Right kidney (tissue), 1 donor: ENCODE data around the gene KRT13.

ENCODE experiments used
- DNase-seq: peaks from one replicate; pipeline ENCODE4 v3.0.0-alpha.2; 2016

The KRT13 gene

GRCh38 chr17:41494524-41494923 is 10.9 kb downstream of the KRT13 start:
- DNase-seq = no peak

GRCh38 chr17:41492771-41493170 is 12.6 kb downstream of the KRT13 start:
- DNase-seq = no peak

DNA sequence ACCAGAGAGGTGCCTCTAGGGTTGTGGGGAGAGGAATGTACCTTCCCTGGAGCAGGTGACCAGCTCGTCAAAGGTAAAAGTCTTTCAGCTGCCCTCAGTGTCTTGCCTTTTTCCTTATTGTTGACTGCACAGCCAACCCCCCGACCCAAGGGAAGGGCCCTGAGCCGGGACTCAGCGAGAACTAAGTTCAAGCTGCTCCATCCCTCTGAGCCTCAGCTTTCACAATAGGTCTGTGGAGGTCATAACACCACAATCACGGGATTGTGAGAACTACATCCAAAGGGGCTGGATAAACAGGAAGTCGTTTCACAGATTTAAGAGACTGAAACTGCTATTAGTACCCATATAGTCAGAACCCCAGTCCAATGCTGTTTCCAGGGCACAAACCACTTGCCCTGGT is 13.1 kb downstream of the KRT13 start:
- no peak for DNase-seq

- DNase-seq = no peak
Observed at GRCh38 chr17:41491476-41491875, 13.9 kb downstream of the KRT13 start.

DNA sequence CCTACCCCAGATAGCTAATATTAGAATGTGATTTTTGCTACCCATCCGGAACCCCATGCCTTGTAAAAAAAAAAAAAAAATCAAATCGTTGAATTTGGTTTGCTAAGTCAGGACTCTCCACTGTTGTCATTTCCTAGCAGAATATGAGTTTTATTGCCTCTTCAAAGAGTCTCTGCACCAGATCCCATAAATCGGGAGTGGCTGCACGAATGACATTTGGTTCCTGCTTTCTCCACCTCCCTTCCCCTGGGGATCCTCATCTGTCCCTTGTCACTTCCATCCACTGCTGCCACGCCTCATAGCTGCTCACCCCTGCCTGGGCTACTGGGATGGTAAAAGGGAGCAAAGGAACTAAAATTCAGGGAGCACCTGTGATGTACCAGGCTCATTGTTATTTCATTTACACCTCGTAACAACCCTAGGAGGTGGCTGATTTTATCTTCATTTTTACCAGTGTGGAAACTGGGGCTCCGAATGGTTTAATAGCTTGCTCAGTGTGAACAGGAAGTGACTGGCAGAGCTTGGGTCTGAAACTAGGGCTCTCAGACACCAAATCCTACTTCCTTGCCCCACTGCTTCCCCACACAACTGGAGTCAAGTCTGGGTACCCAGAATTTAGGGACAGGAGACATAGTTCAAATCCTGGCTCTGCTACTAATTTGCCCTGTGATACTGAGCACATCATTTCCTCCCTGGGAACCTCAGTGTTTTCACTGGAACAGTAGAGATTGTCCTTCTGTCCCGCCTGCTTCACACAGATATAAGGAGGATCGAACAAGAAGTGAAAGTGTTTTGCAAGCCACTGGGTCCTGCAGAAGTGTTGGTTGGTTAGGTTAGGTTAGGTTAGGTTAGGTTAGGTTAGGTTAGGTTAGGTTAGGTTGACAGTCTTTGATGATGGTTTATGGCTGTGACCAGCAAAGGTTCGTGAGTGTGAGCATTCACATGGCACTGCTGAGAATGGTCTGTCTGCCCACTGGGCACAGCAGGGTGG is 15.1 kb downstream of the KRT13 start:
- DNase-seq = no peak

GRCh38 chr17:41489531-41489930 is 15.9 kb downstream of the KRT13 start, which contains the start of gene KRT36:
KRT36 (minus strand) TSS chr17:41489910; CDS start chr17:41489864, 46 bp downstream.
- DNase-seq = no peak

- DNase-seq = no peak
Observed at GRCh38 chr17:41486809-41487530, 18.4 kb downstream of the KRT13 start.

DNA sequence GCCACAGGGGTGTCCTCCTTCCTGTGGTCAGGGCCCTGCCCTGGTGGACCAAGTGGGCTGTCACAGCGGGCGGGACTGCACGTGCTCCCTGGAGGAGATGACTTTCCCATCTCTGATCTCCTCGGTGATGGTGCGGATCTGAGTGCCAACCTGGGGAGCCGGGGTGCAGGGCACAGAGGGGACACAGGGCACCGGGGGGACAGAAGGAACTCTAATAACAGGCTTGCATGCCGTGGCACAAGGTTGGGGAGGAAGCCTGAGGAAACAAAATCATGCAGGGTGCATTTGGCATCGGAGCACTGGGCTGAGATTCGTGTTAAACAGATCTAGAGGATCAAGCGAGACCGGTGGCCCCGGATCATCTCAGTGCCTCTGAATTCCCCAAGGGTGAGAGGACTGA is 19.1 kb downstream of the KRT13 start:
- no peak for DNase-seq

GRCh38 chr17:41484920-41485904 is 20.2 kb downstream of the KRT13 start:
- no peak for DNase-seq

DNA sequence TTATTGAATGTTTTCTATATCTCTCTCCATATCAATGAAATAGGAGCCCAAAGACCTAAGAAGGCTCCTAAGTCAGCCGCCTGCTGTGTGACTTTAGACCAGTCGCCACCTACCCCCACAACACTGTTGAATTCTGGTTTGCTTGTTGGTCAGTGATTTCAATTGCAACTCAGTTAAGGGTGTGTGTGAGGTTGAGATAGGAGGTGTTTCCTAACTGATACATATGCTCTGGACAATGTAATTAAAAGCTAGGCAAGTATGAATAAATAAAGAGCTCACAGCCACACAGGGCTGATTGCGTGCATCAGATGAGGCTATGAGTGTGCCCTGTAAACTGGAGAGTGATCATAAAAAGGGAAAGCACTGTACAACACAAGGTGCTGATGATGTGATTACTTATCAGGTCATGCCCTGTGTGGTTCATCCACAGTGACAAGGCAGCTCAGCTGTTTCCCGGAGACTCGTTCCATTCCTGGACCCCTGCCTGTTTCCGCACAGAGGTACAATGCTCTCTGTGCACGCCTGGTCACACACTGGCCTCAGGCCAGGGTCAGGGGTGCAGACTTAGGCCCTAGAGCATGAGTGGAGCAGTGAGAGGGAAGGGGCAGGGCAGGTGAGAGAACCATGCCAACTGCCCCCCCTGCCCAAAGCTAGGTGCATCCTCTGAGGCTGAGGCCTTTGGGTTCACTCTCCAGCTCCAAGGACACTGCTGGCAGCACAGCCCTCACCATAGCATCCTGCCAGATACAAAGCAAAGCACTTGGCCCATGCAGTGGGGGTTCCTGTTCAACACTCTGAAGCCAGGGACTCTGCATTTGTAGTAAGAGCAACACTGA is 21.2 kb downstream of the KRT13 start:
- no peak for DNase-seq

DNA sequence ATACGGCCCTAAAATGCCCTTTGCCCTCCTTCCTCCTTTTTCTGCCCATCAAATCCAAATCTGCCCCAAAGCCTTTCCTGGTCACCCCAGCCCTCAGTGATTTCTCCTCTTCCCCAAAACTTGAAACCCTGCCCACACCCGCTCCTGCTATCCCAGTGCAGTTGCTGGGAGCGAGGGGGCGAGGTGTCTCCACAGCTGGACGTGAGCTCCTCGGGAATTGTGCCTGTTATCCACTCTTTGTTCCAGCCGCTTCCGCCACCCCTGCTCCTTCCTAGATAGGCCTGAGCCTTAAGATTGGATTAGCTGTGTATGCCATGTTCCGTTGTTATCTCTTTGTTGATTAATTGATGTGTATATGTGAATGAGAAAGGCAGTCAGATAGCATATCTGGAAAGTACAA is 21.9 kb downstream of the KRT13 start:
- no peak for DNase-seq

DNA sequence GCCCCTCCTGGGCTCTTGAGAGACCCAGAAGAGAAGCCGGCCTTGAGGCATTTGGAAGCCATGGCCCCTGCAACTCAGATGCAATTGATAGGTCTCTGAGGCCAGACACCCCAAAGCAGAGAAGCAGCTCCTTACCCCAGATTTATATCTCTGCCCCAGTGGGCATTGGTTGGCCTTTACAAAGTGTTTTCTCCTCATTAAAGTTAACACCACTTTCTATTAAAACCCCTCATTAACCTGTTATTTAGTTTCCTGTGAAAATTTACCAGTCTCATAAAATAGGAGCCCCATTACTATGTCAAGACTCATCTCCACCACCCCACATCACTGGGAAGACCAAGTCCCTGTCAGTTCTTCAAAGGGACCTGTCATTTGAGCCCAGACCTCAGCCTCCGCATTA is 24.4 kb downstream of the KRT13 start, which contains the start of gene KRT35:
TSS of gene KRT35 (minus strand) at position 116 of the 400 bp plus-strand sequence. CDS start at position 62, 54 bp downstream.
- DNase-seq = no peak

DNA sequence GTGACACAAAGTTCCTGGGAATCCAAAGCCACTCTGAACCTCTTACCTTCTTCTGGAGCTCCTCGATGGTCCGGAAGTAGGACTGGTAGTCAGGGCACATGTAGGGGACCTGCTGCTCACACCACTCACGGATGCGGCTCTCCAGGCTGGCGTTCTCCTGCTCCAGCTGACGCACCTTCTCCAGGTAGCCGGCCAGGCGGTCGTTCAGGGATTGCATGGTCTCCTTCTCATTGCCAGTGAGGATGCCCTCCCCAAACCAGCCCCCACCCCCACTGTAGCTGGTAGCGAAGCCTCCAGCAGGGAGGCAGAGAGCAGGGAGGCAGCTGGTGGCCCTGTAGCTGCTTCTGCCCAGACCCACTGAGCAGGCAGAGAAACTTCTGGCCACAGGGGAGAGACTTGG is 24.8 kb downstream of the KRT13 start:
- DNase-seq = no peak

DNA sequence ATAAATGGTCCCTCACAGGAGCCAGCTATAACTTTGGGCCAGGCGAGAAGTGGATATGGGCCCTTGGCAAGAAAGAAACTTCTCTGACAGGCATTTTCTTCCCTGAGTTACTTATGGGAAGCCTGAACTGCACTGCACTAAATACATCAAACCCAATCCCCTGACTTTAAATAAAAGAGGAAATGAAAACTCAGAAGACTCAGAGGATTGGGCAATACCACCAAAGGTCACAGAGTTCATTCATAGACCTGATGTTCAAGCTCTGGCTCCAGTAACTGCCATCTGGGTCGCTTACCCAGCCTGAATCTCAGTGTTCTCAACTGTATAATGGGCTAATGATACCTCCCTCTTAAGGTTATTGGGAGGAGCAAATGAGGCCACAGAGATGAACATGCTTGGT is 25.3 kb downstream of the KRT13 start:
- no peak for DNase-seq

DNA sequence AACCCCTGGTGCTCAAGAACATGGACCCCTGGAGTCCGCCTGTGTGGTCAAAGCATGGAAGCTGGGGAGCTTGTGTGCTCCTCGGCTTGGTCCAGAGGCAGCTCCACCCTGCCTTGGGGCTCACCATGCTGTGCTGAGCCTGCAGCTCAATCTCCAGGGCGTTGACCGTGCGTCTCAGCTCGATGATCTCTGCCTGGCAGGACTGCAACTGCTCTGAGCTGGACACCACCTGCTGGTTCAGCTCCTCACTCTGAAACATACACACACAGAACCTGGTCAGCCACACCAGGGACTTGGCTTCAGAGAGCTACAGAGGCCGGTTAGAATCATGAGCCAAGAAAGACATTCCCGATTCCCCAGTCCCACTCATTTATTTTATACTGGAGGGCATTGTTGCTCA is 27.2 kb downstream of the KRT13 start:
- no peak for DNase-seq

DNA sequence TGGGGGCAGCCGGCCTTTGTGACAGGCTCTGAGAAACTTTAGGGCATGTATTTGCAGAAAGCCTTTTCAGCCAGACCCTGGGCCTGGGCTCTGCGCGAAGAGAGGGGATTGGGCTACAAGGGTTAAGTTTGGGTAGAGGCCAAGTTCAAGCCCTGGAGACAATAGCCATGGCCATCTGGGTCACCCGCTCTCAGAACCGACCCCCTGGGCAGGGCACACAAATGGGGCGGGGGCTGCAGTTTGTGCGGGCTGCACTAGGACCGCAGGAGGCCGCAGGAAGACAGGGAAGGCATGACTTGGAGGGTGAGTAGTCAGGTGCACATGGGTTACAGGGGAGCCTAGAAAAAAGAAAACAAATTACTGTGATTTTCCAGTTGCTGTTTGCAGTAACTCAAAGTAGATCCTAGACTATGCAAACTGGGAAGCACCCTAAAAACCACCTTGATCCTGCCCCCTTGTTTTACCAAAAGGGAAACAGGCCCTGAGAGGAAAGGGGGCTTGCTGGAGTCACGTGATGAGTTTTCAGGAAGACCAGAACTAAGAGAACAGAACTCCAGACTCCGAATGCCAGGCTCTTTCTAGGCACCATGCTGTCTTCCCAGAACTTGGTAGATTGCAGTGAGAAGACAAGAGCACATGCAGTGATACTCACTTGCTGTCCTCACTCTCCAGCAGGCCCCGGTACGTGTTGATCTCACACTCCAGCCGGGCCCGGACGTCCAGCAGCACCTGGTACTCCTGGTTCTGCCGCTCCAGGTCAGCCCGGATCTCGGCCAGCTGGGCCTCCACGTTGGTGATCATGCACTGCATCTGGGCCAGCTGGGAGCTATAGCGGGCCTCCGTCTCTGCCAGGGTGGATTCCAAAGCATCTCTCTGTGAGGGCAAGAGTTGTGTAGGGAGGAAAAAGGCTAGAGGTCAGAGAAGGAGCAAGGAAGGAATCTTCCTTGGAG is 28.3 kb downstream of the KRT13 start:
- DNase-seq = no peak

DNA sequence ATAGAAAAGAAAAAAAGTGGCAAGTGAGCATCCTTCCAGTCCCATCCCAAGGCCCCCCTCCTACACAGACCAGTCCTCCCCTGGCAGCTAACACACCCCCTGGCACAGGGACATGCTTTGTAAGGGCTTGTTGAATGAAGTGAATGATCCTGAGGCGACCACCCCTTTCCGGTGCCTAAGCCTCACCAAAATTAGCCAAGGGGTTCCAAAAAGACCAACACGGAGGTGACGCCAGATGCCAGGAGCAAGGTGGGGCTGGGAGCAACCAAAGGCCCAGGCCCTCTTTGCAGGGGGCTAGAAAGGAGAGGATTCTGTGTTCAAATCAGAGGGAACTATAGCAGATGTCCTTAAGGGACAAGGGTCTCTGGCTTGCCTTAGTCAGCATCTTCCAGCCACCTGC is 30.0 kb downstream of the KRT13 start:
- no peak for DNase-seq

- no peak for DNase-seq
Observed at GRCh38 chr17:41474863-41475262, 30.5 kb downstream of the KRT13 start.

DNA sequence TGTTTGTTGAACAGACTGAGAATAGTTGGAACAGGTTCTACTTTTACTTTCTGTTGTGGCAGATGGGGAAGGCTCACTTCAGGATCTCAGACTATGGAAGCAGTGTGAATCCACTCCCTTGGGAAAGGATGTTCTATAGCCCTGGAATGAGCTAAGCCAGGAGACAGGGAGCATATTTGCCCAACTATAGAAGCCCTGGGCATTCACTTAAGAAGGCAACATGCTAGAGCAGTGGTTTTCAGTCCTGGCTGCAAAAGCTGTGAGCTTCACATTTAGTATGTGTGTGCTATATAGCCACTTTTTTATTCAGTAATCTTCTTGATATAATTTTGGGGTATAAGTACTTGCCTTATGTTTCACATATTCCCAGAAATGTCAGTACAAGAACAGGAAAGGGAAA is 37.1 kb downstream of the KRT13 start:
- no peak for DNase-seq

DNA sequence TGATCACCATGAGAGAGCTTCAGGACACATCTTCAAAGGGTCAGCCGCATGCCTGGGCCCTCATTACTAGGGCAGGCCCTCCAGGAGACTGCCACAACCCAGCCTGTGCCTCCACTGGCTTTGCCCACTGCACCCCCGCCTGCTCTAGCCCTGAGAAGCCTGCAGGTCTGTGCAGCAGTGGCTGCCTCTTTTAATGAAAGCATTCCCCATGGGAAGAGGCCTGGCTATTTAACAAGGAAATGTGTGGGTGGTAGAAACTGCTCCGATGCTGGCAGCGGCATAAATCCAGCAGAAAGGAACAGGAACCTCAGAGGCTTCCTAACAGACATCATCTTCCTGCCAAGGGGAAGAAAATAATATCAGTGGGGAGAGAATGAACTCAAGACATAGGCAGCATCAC is 37.9 kb downstream of the KRT13 start:
- DNase-seq = no peak
